Coronary artery (tissue), 2 donors: ENCODE results near the gene NDST3.

Experiments used
- DNase-seq: peaks from one replicate; pipeline ENCODE4 v3.0.0-alpha.2; 2017; ENCODE audit warnings: low spot score
- H3K27ac ChIP-seq, 2 donors: fragments of 200-600 bp; sonication (generic); one replicate each; pipeline ENCODE4 v1.5.1; 2016 to 2019
- H3K4me3 ChIP-seq: fragments of 200-600 bp; sonication (generic); 2 replicates; pipeline ENCODE4 v1.5.1; 2016; ENCODE audit warnings: mild to moderate bottlenecking, moderate library complexity
- CTCF ChIP-seq: fragments of 200-600 bp; sonication (generic); IDR thresholded peaks from one replicate; pipeline ENCODE4 v1.5.1; 2019; ENCODE audit warnings: antibody characterized with exemption

The NDST3 gene

DNA sequence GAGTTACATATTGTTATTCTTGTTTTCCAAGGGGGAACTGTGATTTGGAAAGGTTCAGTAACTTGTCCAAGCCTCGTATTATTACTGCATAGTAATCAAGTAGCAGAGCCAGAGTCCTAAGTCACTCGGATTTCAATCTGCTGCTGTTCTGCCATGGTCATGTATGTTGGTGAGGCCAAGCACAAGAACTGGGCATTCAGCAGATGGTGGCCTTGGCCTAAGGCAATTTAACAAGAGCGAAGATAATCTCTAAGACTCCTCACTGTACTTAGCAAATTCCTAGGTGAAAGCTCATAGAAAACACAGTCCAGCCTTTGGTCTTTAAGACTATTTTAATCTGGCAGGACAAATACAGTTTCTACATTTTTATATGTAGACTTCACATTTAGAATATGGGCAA, 64.8 kb downstream of the NDST3 start:
- no peak for DNase-seq

GRCh38 chr4:118102195-118102594, 67.9 kb downstream of the NDST3 start:
- no peak for TF ChIP-seq CTCF
- H3K4me3 ChIP-seq, result no peak overlapping the region

More for the DNA sequence above, 64.8 kb downstream of the NDST3 start:
- TF ChIP-seq CTCF, result no peak
- H3K4me3 ChIP-seq, result no peak overlapping the region
- H3K27ac ChIP-seq, result no peak overlapping the region

GRCh38 chr4:118112117-118113046, 78.1 kb downstream of the NDST3 start:
- Histone ChIP-seq H3K4me3 (no peak overlapping the region), H3K27ac (no peak overlapping the region)
- DNase-seq, result no peak
- no peak for TF ChIP-seq CTCF

More at GRCh38 chr4:118102195-118102594, 67.9 kb downstream of the NDST3 start:
- DNase-seq, result no peak
- no peak overlapping the region for H3K27ac ChIP-seq

- DNase-seq, result no peak
- Histone ChIP-seq H3K27ac (no peak overlapping the region), H3K4me3 (no peak overlapping the region)
- no peak for TF ChIP-seq CTCF
Observed at GRCh38 chr4:118113220-118113619, 78.9 kb downstream of the NDST3 start.

DNA sequence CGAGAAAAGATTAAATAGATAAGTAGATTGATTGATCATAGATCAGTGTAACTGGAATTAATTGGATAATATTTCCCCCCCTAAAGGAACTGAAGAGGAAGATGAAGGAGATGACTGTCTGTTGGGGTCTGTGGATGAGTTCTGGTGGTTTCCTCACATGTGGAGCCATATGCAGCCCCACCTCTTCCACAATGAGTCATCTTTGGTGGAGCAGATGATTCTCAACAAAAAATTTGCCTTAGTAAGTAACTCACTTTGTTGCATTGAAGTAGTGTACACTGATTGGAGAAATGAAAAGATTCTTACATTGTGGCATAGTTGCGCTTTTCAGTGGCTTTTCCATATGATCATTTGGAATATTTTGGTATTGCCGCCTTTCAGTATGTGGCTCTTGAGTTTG, 80.4 kb downstream of the NDST3 start:
- no peak for DNase-seq
- no peak for TF ChIP-seq CTCF
- Histone ChIP-seq H3K4me3 (no peak overlapping the region), H3K27ac (no peak overlapping the region)

DNA sequence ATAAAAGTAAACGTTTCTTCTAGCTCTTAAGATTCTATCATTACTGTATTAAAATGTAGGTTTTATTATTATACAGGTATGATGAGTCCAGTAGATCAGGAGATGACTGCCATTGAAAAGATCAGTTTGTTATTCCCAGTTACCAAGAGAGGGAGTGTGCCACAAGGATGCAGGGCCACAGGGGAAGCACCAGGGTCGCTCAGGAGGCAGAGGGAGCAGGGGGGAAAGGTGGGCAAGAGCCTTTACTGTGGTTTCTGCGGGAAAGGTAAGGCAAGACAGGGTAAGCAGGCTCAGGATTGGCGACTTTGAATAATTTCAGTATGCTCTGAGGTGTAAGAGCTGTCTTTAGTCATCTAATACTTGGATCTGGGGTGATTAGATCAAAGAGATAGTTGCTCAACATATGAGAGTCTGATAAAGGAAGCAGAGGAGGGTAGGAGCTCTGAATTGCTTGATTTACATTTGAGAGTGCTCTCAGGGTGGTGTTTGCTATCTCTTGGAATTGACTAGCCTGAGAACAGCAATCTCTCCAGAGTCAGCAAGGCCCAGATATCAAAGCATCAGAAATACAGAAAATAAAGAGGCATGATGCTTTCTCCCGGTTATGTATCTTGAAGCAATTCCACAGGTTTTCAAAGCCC, 86.0 kb downstream of the NDST3 start:
- H3K27ac ChIP-seq, result no peak overlapping the region
- no peak for TF ChIP-seq CTCF
- no peak for DNase-seq
- no peak overlapping the region for H3K4me3 ChIP-seq
